22Rv1 (cell line): ENCODE results near the gene IMMP2L.
A peak's percentile ranks its signal among the peaks of the same experiment; 100 is the strongest.

Source experiments
- CTCF ChIP-seq: fragments of 450-650 bp; IDR thresholded peaks from 2 replicates; pipeline ENCODE4 v1.5.1; 2017; ENCODE audit warnings: mild to moderate bottlenecking
- ZFX ChIP-seq: fragments of 450-650 bp; IDR thresholded peaks from 2 replicates; pipeline ENCODE4 v1.6.1; 2017; ENCODE audit warnings: antibody characterized with exemption, borderline replicate concordance

GRCh38 chr7:111098011-111098925 is 464.0 kb downstream of the IMMP2L start:
- TF ChIP-seq CTCF, result peak; percentile 91
- TF ChIP-seq ZFX, result no peak
